ENCODE measurements around the gene GOLGA5.

The GOLGA5 gene, protein sequence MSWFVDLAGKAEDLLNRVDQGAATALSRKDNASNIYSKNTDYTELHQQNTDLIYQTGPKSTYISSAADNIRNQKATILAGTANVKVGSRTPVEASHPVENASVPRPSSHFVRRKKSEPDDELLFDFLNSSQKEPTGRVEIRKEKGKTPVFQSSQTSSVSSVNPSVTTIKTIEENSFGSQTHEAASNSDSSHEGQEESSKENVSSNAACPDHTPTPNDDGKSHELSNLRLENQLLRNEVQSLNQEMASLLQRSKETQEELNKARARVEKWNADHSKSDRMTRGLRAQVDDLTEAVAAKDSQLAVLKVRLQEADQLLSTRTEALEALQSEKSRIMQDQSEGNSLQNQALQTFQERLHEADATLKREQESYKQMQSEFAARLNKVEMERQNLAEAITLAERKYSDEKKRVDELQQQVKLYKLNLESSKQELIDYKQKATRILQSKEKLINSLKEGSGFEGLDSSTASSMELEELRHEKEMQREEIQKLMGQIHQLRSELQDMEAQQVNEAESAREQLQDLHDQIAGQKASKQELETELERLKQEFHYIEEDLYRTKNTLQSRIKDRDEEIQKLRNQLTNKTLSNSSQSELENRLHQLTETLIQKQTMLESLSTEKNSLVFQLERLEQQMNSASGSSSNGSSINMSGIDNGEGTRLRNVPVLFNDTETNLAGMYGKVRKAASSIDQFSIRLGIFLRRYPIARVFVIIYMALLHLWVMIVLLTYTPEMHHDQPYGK

DNA sequence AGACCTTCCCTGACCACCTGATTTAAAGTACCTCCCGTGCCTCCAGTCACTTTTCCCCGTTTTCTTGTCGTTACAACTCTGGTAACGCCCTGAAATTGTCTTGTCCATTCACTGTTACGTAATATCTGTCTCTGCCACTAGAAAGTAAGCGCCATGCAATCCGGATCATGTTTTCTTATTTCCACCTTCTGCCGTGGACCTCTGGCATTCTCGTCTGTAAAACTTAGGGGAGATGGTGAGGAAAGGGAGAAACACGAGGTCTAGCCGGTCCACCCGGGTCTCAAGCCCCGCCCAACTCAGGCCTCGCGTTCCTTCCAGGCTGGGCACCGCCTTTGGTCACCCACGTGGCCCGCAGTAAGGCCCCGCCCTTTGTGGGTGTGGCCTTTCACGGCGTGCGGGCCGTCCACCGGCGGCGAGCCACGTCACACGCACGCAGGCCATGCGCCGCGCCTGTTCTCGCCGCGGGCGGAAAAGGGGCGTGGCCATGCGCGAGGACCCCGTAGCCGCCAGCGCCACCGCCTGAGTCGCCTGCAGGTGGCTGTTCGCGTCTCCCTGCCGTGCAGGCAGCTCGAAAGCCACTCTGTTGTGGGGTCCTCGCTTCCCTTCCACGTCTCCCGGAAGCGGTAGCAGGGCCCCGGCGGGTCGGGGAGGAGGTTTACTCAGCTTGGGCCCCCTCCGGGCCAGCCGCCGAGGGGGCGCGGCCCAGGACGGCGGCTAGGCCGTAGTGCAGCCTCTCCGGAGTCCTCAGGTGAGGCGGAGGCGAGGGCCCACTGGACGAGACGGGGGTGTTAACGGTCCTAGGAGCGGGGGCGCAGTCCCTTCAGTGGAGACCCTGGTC is at the start of gene GOLGA5:
GOLGA5 (plus strand) TSS at position 597 of the 838 bp plus-strand sequence. CDS start 3,133 bp downstream, outside the sequence.
- peak; percentile 100 for DNase-seq (ENCODE audit: low read depth)
- TF ChIP-seq, protein P1, sequence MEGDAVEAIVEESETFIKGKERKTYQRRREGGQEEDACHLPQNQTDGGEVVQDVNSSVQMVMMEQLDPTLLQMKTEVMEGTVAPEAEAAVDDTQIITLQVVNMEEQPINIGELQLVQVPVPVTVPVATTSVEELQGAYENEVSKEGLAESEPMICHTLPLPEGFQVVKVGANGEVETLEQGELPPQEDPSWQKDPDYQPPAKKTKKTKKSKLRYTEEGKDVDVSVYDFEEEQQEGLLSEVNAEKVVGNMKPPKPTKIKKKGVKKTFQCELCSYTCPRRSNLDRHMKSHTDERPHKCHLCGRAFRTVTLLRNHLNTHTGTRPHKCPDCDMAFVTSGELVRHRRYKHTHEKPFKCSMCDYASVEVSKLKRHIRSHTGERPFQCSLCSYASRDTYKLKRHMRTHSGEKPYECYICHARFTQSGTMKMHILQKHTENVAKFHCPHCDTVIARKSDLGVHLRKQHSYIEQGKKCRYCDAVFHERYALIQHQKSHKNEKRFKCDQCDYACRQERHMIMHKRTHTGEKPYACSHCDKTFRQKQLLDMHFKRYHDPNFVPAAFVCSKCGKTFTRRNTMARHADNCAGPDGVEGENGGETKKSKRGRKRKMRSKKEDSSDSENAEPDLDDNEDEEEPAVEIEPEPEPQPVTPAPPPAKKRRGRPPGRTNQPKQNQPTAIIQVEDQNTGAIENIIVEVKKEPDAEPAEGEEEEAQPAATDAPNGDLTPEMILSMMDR (IDR thresholded peaks at IDR 0.05; ENCODE audit: insufficient read depth, low read depth, low read length, missing control alignments) = no peak
- H3K4me3 ChIP-seq (ENCODE audit: low read depth, low read length) = peak within 1 kb of the TSS; percentile 61

DNA sequence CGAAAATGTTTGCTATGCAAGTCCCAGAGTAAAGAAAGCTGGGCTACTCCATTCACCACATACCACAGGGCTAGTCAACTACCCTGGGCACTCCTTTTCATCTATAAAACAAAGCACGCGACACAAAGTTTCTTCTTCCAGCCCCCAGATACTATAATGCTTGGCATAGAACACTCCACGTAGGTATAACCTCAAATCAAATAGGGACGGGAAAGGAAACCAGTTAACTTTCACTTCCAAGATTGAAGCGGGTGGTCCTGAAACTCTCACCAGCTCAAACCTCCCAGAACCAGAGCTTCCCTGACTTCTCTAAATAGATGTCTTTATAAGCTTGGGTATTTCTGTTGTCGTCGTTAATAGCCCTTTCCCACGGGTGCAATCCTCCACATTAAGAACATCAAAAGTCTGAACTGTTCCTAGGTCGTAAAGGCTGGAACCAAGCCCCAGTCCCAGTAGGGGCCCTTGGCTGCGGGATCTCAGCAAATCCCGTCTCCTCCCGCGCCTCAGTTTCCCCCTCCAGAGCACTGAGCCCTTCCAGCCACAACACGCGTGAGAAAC is 46.3 kb upstream of the GOLGA5 start:
- peak overlapping the region; percentile 95 for H3K4me3 ChIP-seq (ENCODE audit: low read depth, low read length)
- peak; percentile 66 for DNase-seq (ENCODE audit: low read depth)
- TF ChIP-seq, protein P1 (IDR thresholded peaks at IDR 0.05; ENCODE audit: insufficient read depth, low read depth, low read length, missing control alignments) = no peak

DNA sequence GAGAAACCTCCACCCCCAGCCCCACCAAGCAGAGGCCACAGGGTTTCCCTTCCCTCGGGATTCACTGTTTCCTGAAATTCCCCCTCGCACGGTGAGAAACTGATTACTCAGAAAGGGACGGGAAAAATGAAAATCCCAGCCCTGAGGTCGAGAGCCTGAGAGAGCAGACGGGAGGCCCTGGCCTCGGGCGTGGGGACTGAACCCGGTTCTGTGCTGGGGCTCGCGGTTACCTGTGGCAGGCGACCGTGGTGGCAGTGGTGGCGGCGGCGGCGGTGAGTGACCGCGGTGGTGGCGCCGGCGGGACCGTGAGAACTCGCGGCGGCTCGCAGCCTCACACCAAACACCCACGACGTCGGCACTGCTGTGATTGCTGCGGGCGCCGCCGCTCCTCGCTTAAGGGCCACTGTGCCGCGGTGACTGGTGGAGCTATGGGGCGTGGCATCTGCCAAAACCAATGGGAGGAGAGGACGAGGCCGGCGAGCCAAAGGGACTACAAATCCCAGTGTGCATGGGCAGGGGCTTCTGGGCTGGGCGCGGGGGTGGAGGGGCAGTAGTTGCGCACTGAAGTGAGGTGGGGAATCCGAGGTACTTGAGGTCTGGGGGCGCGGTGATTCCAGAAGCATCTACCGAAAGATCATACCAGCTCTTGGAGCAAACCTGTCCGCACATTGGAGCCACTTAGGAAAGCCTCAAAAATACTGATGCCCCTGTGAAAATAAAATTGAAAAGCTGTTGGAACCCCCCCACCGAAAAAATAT is 45.7 kb upstream of the GOLGA5 start, which contains the start of gene LGMN:
LGMN (minus strand) TSS at position 369 of the 758 bp plus-strand sequence. CDS start 15,841 bp downstream, outside the sequence.
- peak; percentile 98 for DNase-seq (ENCODE audit: low read depth)
- TF ChIP-seq, protein P1 (IDR thresholded peaks at IDR 0.05; ENCODE audit: insufficient read depth, low read depth, low read length, missing control alignments) = no peak
- peak within 1 kb of the TSS; percentile 95 for H3K4me3 ChIP-seq (ENCODE audit: low read depth, low read length)

DNA sequence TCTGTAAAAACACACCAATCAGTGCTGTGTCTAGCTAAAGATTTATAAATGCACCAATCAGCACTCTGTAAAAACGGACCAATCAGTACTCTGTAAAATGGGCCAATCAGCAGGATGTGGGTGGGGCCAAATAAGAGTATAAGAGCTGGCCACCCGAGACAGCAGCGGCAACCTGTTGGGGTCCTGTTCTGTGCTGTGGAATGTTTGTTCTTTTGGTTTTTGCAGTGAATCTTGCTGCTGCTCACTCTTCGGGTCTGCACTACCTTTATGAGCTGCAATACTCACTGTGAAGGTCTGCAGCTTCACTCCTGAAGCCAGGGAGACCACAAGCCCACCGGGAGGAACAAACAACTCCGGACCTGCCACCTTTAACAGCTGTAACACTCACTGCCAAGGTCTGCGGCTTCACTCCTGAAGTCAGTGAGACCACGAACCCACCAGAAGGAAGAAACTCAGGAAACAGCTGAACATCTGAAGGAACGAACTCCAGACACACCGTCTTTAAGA is 43.8 kb upstream of the GOLGA5 start:
- H3K4me3 ChIP-seq (ENCODE audit: low read depth, low read length) = peak overlapping the region; percentile 43
- peak; percentile 54 for DNase-seq (ENCODE audit: low read depth)

DNA sequence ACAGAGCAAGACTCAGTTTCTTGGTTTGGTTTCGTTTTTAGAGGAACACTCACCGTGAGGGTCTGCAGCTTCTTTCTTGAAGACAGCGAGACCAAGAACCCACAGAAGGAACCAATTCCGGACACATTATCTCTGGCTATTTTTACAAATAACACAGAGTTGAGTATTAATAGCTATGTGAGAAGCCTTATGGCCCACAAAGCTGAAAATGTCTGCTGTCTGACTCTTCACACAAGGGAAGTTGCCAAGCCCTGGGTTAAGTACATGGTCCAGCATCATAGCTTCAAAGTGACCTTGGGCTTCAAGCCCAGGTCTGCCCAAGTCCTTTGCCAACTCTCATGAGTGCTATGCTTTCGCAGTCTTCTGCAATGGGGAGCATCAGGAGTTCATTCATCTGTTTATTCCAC is 43.1 kb upstream of the GOLGA5 start:
- peak; percentile 86 for DNase-seq (ENCODE audit: low read depth)
- peak overlapping the region; percentile 43 for H3K4me3 ChIP-seq (ENCODE audit: low read depth, low read length)
- TF ChIP-seq, protein P1 (IDR thresholded peaks at IDR 0.05; ENCODE audit: insufficient read depth, low read depth, low read length, missing control alignments) = no peak

DNA sequence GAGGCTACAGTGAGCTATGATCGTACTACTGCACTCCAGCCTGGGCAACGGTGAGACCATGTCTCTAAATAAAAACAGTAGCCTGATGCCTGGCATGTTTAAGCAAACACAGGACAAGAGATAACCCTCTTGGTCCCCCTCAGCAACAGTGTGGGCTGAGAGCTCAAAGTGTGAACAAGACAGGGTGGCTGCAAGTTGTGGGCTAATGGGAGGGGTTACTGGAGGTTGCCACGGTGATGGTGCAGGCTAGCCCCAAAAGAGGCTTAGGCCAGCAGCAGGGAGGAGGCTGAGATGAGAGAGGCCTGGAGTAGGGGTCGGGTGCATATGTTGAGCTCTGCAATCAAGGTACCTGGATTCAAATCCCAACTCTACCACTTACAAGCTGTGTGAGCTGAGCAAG is 42.3 kb upstream of the GOLGA5 start:
- no peak overlapping the region for H3K4me3 ChIP-seq (ENCODE audit: low read depth, low read length)
- peak; percentile 52 for DNase-seq (ENCODE audit: low read depth)
- TF ChIP-seq, protein P1 (IDR thresholded peaks at IDR 0.05; ENCODE audit: insufficient read depth, low read depth, low read length, missing control alignments) = no peak

Measured in GM12865 (cell line).